ENCODE results near the gene ANAPC13. TPM values are rescaled to one million over a fixed set of nuclear protein-coding genes. Genes with fewer than 3 reads are reported as not detected.

The ANAPC13 gene
- polyA plus RNA-seq, 2 donors, result 15.7 to 33.0 TPM

GRCh38 chr3:134485075-134485717, 589 bp downstream of the ANAPC13 start:
- peaks cover 0 to 6% of the 10 kb centered on the region in 2 donors for H3K36me3 ChIP-seq (ENCODE audit: control insufficient read depth in 2 of 2, insufficient read depth in 2 of 2, low read length in 1 of 2)
- peak overlapping the region; percentile 91 to 99 for H3K27ac ChIP-seq (ENCODE audit: low read depth in 2 of 2, low read length in 1 of 2)
- no peaks in the 10 kb centered on the region for H3K9me3 ChIP-seq (ENCODE audit: control insufficient read depth in 2 of 2, insufficient read depth in 1 of 2, low read depth in 1 of 2, low read length in 1 of 2)
- WGBS, 2 donors, result 1% methylated on average over 24 of the region's 24 CpGs
- H3K27me3 ChIP-seq (ENCODE audit: control insufficient read depth in 1 of 2, insufficient read depth in 2 of 2, low read length in 2 of 2), result no peaks in the 10 kb centered on the region
- H3K4me3 ChIP-seq (ENCODE audit: low read depth in 1 of 2, low read length in 2 of 2), result peak overlapping the region; percentile 90 to 98
- H3K4me1 ChIP-seq (ENCODE audit: control insufficient read depth in 2 of 2, insufficient read depth in 2 of 2, low read length in 1 of 2), result no peaks in the 10 kb centered on the region

GRCh38 chr3:134483195-134483900, 2.4 kb downstream of the ANAPC13 start:
- H3K9me3 ChIP-seq (ENCODE audit: control insufficient read depth in 2 of 2, insufficient read depth in 1 of 2, low read depth in 1 of 2, low read length in 1 of 2), result no peaks in the 10 kb centered on the region
- no peaks in the 10 kb centered on the region for H3K27me3 ChIP-seq (ENCODE audit: control insufficient read depth in 1 of 2, insufficient read depth in 2 of 2, low read length in 2 of 2)
- no peak overlapping the region for H3K4me3 ChIP-seq (ENCODE audit: low read depth in 1 of 2, low read length in 2 of 2)
- no peaks in the 10 kb centered on the region for H3K4me1 ChIP-seq (ENCODE audit: control insufficient read depth in 2 of 2, insufficient read depth in 2 of 2, low read length in 1 of 2)
- peak overlapping the region; percentile 13 to 26 for H3K27ac ChIP-seq (ENCODE audit: low read depth in 2 of 2, low read length in 1 of 2)
- peaks cover 0 to 6% of the 10 kb centered on the region in 2 donors for H3K36me3 ChIP-seq (ENCODE audit: control insufficient read depth in 2 of 2, insufficient read depth in 2 of 2, low read length in 1 of 2)
- WGBS, 2 donors, result 76 to 81% methylated on average over 7 of the region's 7 CpGs

- H3K27ac ChIP-seq (ENCODE audit: low read depth in 2 of 2, low read length in 1 of 2), result no peak overlapping the region
- no peaks in the 10 kb centered on the region for H3K27me3 ChIP-seq (ENCODE audit: control insufficient read depth in 1 of 2, insufficient read depth in 2 of 2, low read length in 2 of 2)
- 82 to 84% methylated on average over 3 of the region's 3 CpGs for WGBS, 2 donors
- no peaks in the 10 kb centered on the region for H3K4me1 ChIP-seq (ENCODE audit: control insufficient read depth in 2 of 2, insufficient read depth in 2 of 2, low read length in 1 of 2)
- peaks cover 0 to 6% of the 10 kb centered on the region in 2 donors for H3K36me3 ChIP-seq (ENCODE audit: control insufficient read depth in 2 of 2, insufficient read depth in 2 of 2, low read length in 1 of 2)
- no peak overlapping the region for H3K4me3 ChIP-seq (ENCODE audit: low read depth in 1 of 2, low read length in 2 of 2)
- no peaks in the 10 kb centered on the region for H3K9me3 ChIP-seq (ENCODE audit: control insufficient read depth in 2 of 2, insufficient read depth in 1 of 2, low read depth in 1 of 2, low read length in 1 of 2)
Observed at GRCh38 chr3:134482622-134483021, 3.2 kb downstream of the ANAPC13 start.

- no peaks in the 10 kb centered on the region for H3K9me3 ChIP-seq (ENCODE audit: control insufficient read depth in 2 of 2, insufficient read depth in 1 of 2, low read depth in 1 of 2, low read length in 1 of 2)
- no peak overlapping the region for H3K4me3 ChIP-seq (ENCODE audit: low read depth in 1 of 2, low read length in 2 of 2)
- no peaks in the 10 kb centered on the region for H3K27me3 ChIP-seq (ENCODE audit: control insufficient read depth in 1 of 2, insufficient read depth in 2 of 2, low read length in 2 of 2)
- peaks cover 0 to 6% of the 10 kb centered on the region in 2 donors for H3K36me3 ChIP-seq (ENCODE audit: control insufficient read depth in 2 of 2, insufficient read depth in 2 of 2, low read length in 1 of 2)
- H3K4me1 ChIP-seq (ENCODE audit: control insufficient read depth in 2 of 2, insufficient read depth in 2 of 2, low read length in 1 of 2), result peaks cover 0 to 5% of the 10 kb centered on the region in 2 donors
- H3K27ac ChIP-seq (ENCODE audit: low read depth in 2 of 2, low read length in 1 of 2), result no peak overlapping the region
- WGBS, 2 donors, result 76 to 88% methylated on average over 1 of the region's 1 CpG
Observed at GRCh38 chr3:134481166-134481565, 4.6 kb downstream of the ANAPC13 start.

GRCh38 chr3:134480546-134480945, 5.2 kb downstream of the ANAPC13 start:
- Histone ChIP-seq H3K4me1 (ENCODE audit: control insufficient read depth in 2 of 2, insufficient read depth in 2 of 2, low read length in 1 of 2) (peaks cover 3 to 7% of the 10 kb centered on the region in 2 donors), H3K27me3 (ENCODE audit: control insufficient read depth in 1 of 2, insufficient read depth in 2 of 2, low read length in 2 of 2) (no peaks in the 10 kb centered on the region), H3K9me3 (ENCODE audit: control insufficient read depth in 2 of 2, insufficient read depth in 1 of 2, low read depth in 1 of 2, low read length in 1 of 2) (no peaks in the 10 kb centered on the region), H3K27ac (ENCODE audit: low read depth in 2 of 2, low read length in 1 of 2) (no peak overlapping the region), H3K4me3 (ENCODE audit: low read depth in 1 of 2, low read length in 2 of 2) (no peak overlapping the region), H3K36me3 (ENCODE audit: control insufficient read depth in 2 of 2, insufficient read depth in 2 of 2, low read length in 1 of 2) (peaks cover 0 to 6% of the 10 kb centered on the region in 2 donors)
- 88% methylated on average over 3 of the region's 3 CpGs for WGBS, 2 donors

- no peak overlapping the region for H3K4me3 ChIP-seq (ENCODE audit: low read depth in 1 of 2, low read length in 2 of 2)
- H3K27ac ChIP-seq (ENCODE audit: low read depth in 2 of 2, low read length in 1 of 2), result no peak overlapping the region
- H3K9me3 ChIP-seq (ENCODE audit: control insufficient read depth in 2 of 2, insufficient read depth in 1 of 2, low read depth in 1 of 2, low read length in 1 of 2), result no peaks in the 10 kb centered on the region
- no peaks in the 10 kb centered on the region for H3K27me3 ChIP-seq (ENCODE audit: control insufficient read depth in 1 of 2, insufficient read depth in 2 of 2, low read length in 2 of 2)
- H3K36me3 ChIP-seq (ENCODE audit: control insufficient read depth in 2 of 2, insufficient read depth in 2 of 2, low read length in 1 of 2), result peaks cover 0 to 6% of the 10 kb centered on the region in 2 donors
- H3K4me1 ChIP-seq (ENCODE audit: control insufficient read depth in 2 of 2, insufficient read depth in 2 of 2, low read length in 1 of 2), result peaks cover 5 to 7% of the 10 kb centered on the region in 2 donors
- 72 to 83% methylated on average over 2 of the region's 2 CpGs for WGBS, 2 donors
Observed at GRCh38 chr3:134477938-134478337, 7.8 kb downstream of the ANAPC13 start.

- H3K27ac ChIP-seq (ENCODE audit: low read depth in 2 of 2, low read length in 1 of 2), result peak overlapping the region; percentile 53 to 79
- WGBS, 2 donors, result 51 to 64% methylated on average over 6 of the region's 6 CpGs
Observed at GRCh38 chr3:134477002-134477401, 8.8 kb downstream of the ANAPC13 start.

GRCh38 chr3:134476306-134476705, 9.5 kb downstream of the ANAPC13 start:
- Histone ChIP-seq H3K36me3 (ENCODE audit: control insufficient read depth in 2 of 2, insufficient read depth in 2 of 2, low read length in 1 of 2) (peaks cover 0 to 5% of the 10 kb centered on the region in 2 donors), H3K4me3 (ENCODE audit: low read depth in 1 of 2, low read length in 2 of 2) (no peak overlapping the region), H3K27ac (ENCODE audit: low read depth in 2 of 2, low read length in 1 of 2) (peak overlapping the region; percentile 79 to 80), H3K27me3 (ENCODE audit: control insufficient read depth in 1 of 2, insufficient read depth in 2 of 2, low read length in 2 of 2) (no peaks in the 10 kb centered on the region), H3K9me3 (ENCODE audit: control insufficient read depth in 2 of 2, insufficient read depth in 1 of 2, low read depth in 1 of 2, low read length in 1 of 2) (no peaks in the 10 kb centered on the region), H3K4me1 (ENCODE audit: control insufficient read depth in 2 of 2, insufficient read depth in 2 of 2, low read length in 1 of 2) (peaks cover 5 to 13% of the 10 kb centered on the region in 2 donors)
- WGBS, 2 donors, result 31 to 60% methylated on average over 4 of the region's 4 CpGs

More at GRCh38 chr3:134477002-134477401, 8.8 kb downstream of the ANAPC13 start:
- Histone ChIP-seq H3K9me3 (ENCODE audit: control insufficient read depth in 2 of 2, insufficient read depth in 1 of 2, low read depth in 1 of 2, low read length in 1 of 2) (no peaks in the 10 kb centered on the region), H3K27me3 (ENCODE audit: control insufficient read depth in 1 of 2, insufficient read depth in 2 of 2, low read length in 2 of 2) (no peaks in the 10 kb centered on the region), H3K4me3 (ENCODE audit: low read depth in 1 of 2, low read length in 2 of 2) (no peak overlapping the region), H3K36me3 (ENCODE audit: control insufficient read depth in 2 of 2, insufficient read depth in 2 of 2, low read length in 1 of 2) (peaks cover 0 to 6% of the 10 kb centered on the region in 2 donors), H3K4me1 (ENCODE audit: control insufficient read depth in 2 of 2, insufficient read depth in 2 of 2, low read length in 1 of 2) (peaks cover 5 to 7% of the 10 kb centered on the region in 2 donors)

GRCh38 chr3:134474956-134475355, 10.8 kb downstream of the ANAPC13 start:
- WGBS, 2 donors, result 79 to 87% methylated on average over 5 of the region's 5 CpGs
- Histone ChIP-seq H3K4me3 (ENCODE audit: low read depth in 1 of 2, low read length in 2 of 2) (no peak overlapping the region), H3K27ac (ENCODE audit: low read depth in 2 of 2, low read length in 1 of 2) (no peak overlapping the region), H3K27me3 (ENCODE audit: control insufficient read depth in 1 of 2, insufficient read depth in 2 of 2, low read length in 2 of 2) (no peaks in the 10 kb centered on the region), H3K36me3 (ENCODE audit: control insufficient read depth in 2 of 2, insufficient read depth in 2 of 2, low read length in 1 of 2) (no peaks in the 10 kb centered on the region), H3K4me1 (ENCODE audit: control insufficient read depth in 2 of 2, insufficient read depth in 2 of 2, low read length in 1 of 2) (peaks cover 5 to 13% of the 10 kb centered on the region in 2 donors), H3K9me3 (ENCODE audit: control insufficient read depth in 2 of 2, insufficient read depth in 1 of 2, low read depth in 1 of 2, low read length in 1 of 2) (no peaks in the 10 kb centered on the region)
